ENCODE measurements around the gene PDGFB.

GRCh38 chr22:39292561-39293074 is 47.8 kb upstream of the PDGFB start:
- no peak for TF ChIP-seq HCFC1 (IDR thresholded peaks at IDR 0.05; ENCODE audit: low read depth, low read length)
- TF ChIP-seq MNT (conservative IDR thresholded peaks at IDR 0.05), result peak in 1 of 2 experiments; percentile 60; a peak in 2 of 4 replicates
- TF ChIP-seq TAF15 (IDR thresholded peaks at IDR 0.05; ENCODE audit: low read depth, low read length), result no peak
- TF ChIP-seq CTCF (IDR thresholded peaks at IDR 0.05 in 2 of 3, conservative IDR thresholded peaks at IDR 0.05 in 1 of 3; ENCODE audit: insufficient read depth in 2 of 3, low read depth in 1 of 3, low read length in 3 of 3), result no peak
- TF ChIP-seq CEBPG (CRISPR knock-in tag; IDR thresholded peaks at IDR 0.05), result no peak
- no peak for TF ChIP-seq CEBPG (tag; conservative IDR thresholded peaks at IDR 0.05 in 1 of 2, IDR thresholded peaks at IDR 0.05 in 1 of 2)
- TF ChIP-seq UBTF (IDR thresholded peaks at IDR 0.05; ENCODE audit: borderline replicate concordance in 1 of 2, low read depth in 2 of 2, low read length in 2 of 2), result 0 out of 4 replicates have a peak, but pooled peaks of 1 of the 2 experiments have one; percentile 14
- peak; percentile 85 for TF ChIP-seq ZFX (CRISPR knock-in tag; IDR thresholded peaks at IDR 0.05)

All from K562 (cell line).